GM12874 (cell line): ENCODE results near the gene IQSEC1.

ENCODE experiments used
- TF ChIP-seq, protein P1 (sequence below): IDR thresholded peaks from 2 replicates; pipeline ENCODE4 v1.5.1; 2011; ENCODE audit warnings: low read depth, mild to moderate bottlenecking, control low read depth, low read length, moderate library complexity; ENCODE audit not compliant: insufficient read depth

IQSEC1 gene

DNA sequence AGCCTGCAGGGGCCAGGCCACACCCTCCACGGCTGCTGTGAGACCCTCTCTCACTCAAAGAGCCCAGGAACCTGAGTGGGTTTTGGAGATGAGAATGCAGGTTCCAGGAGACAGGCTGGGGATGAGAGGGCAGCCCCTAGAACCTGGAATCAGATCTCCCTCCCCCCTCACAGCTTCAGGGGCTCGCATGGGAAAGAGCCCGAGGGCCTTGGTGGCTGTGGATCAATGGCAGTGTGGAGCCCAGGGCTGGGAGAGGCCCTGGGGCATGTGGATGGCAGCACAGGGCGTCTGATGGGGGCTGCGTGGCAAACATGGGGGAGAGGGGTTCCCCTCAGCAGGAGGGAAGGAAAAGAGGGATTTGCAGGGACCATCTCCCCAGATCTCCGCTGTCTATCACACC is 119.0 kb downstream of the IQSEC1 start:
- TF ChIP-seq, protein P1, sequence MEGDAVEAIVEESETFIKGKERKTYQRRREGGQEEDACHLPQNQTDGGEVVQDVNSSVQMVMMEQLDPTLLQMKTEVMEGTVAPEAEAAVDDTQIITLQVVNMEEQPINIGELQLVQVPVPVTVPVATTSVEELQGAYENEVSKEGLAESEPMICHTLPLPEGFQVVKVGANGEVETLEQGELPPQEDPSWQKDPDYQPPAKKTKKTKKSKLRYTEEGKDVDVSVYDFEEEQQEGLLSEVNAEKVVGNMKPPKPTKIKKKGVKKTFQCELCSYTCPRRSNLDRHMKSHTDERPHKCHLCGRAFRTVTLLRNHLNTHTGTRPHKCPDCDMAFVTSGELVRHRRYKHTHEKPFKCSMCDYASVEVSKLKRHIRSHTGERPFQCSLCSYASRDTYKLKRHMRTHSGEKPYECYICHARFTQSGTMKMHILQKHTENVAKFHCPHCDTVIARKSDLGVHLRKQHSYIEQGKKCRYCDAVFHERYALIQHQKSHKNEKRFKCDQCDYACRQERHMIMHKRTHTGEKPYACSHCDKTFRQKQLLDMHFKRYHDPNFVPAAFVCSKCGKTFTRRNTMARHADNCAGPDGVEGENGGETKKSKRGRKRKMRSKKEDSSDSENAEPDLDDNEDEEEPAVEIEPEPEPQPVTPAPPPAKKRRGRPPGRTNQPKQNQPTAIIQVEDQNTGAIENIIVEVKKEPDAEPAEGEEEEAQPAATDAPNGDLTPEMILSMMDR: no peak

GRCh38 chr3:12953201-12953995 is 119.8 kb downstream of the IQSEC1 start:
- TF ChIP-seq, protein P1: no peak

GRCh38 chr3:12952343-12953200 is 120.7 kb downstream of the IQSEC1 start:
- TF ChIP-seq, protein P1: no peak

DNA sequence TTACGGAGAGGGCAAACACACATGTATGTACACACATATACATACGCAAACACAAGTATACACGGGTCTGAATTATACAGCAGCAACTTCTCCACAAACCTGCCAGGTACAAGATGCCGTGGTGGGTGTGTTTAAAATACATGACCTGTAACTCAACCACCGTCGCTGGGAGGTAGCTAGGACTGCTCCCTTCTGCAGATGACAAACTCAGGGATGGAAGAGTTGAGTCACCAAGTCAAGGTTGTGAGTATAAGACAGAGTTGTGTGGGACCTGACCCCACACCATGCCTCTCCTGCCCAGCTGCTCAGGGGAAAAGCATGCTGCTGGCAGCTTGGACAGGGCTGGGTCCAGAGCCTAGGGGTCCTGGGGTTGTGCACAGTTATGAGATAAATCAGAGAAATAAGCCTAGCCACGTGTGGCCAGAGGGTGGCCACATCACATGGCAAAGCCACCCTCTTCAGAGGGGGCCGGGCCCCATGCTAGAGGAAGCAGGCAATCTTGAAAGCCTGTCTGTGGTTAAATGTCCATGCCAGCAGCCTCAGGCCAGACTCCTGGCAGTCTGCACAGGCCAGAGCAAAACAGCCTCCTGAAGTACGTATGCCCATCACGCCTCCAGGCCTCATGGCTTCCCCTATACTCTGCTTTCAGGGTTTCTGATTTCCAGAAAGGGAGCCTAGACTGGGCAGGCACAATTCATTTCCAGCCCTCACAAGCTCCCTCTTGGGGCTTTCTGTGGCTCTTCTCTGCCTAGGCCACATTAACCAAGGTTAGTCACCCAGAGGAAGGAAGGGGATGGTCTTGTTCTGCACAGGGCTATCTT is 124.1 kb downstream of the IQSEC1 start:
- TF ChIP-seq, protein P1: no peak

- TF ChIP-seq, protein P1: no peak
Observed at GRCh38 chr3:12948371-12948770, 124.9 kb downstream of the IQSEC1 start.

DNA sequence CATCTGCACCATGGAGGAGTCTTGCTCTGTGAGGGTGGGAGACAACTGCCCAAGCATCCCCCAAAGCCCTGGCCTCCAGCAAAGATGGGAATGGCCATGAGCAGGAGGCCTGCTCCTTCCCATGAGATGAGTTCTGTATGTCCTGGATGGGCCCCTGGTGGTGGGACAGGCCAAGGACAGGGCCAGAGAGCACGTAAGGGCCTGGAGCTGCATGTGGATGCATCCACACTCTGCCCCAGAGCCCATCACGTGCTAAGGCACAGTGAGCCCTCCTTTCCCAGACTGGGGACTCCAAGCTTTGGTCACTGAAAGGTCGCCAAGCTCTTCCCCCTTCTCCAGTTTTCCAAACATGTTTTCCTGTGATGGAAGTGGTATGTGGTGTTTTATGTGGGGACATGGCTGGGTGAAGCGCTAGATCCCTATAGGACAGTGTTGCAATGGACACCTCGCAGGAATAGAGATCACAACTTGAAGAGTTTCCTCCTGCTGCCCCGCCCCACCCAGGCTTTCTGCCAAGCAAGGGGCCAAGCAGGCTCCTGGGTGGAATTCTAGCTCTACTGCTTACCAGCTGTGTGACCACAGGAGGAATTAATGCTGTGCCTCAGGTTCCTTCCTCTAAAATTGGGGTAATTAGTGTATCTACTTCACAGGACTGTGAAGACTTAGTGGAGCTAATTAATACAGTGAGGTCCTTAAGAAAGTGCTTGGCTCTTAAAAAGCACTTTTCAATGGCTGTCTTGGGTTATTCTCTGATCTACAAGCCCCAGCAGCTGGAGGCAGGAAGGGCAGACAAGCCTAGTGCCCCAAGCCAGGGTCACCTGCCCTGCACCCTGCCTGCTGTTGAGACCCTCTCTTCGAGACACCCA is 125.5 kb downstream of the IQSEC1 start:
- TF ChIP-seq, protein P1: no peak; the same call in 1 of the 2 replicates
